ENCODE measurements around the gene COX10.
"Not testable (repeated sequence)": the region's sequence is repeated elsewhere in the genome, so short reads cannot be mapped to it uniquely, and the experiment has no call there.

COX10 gene

GRCh38 chr17:14123619-14124278, 54.4 kb downstream of the COX10 start:
- no peak for DNase-seq (ENCODE audit: low spot score)

GRCh38 chr17:14124854-14125253, 55.5 kb downstream of the COX10 start:
- no peak for DNase-seq (ENCODE audit: low spot score)

GRCh38 chr17:14125518-14126137, 56.3 kb downstream of the COX10 start:
- no peak for DNase-seq (ENCODE audit: low spot score)

DNA sequence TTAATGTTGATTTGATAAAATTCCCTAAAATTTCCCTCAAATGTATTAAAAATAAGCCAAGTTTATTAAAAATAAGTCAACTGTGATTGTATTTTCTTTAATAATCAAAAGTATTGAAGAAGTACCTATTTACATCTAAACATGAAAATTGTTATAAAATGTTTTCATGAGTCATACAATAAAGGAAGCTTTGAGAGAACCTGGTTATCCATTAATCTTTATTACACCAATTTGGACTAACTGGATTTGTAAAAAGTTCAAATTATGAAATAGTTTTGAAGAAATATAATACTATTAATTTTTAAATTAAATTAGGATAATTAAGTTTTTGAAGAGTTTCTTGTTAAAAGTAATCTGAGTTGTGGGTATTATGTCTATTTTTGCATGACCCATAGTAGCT, 63.8 kb downstream of the COX10 start:
- DNase-seq (ENCODE audit: low spot score), result no peak

GRCh38 chr17:14134456-14134855, 65.2 kb downstream of the COX10 start:
- DNase-seq (ENCODE audit: low spot score), result no peak

DNA sequence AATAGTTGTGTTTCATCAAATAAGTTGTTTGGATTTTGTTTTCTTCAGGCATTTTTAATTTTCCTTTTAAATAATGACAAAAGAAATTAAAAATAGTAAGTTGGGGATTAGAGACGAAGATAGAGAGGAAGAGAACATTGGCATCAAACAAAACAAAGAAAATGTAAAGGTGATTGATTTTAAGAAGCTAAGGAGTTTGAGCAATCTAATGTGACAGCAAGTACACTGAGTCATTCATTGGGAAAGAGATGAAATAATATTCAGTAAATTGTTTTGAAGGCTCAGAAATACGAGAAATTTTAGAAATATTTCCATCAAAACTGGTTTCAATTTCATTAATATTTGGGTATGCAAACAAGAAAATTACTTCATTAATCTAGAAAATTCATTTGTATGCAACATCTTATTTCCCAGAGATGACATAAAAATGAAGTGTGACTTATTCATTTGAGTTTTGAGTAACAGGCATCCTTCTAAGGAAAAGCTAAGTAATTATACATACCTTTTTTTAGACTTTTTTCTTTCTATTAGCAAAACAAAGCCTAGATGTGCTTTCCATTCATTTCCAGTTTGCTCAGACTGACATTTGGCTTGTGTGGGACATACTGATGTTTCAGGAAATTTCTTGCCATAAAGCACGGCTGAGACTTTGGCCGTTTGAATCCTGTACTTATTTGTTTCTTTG, 66.7 kb downstream of the COX10 start:
- DNase-seq (ENCODE audit: low spot score), result no peak

- DNase-seq (ENCODE audit: low spot score), result no peak
Observed at GRCh38 chr17:14138649-14139048, 69.3 kb downstream of the COX10 start.

DNA sequence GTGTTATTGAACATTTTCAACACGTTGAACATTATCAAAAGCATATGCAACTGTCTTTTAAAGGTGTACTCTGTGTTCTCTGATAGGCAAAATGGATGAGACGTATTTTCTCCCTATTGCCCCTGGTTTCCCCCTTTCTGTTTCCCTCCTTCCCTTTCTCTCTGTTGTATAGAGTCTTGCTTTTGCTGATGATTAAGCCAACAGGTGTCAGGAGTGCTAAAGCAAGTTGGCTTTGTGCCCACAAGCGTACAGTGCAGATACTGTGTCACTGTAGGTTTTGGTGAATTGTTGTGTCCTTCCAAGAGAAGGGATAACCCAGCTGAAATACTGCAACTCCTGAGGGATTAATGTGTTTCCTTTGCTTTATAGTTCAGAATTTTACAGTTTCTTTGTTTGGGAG, 74.4 kb downstream of the COX10 start:
- no peak for DNase-seq (ENCODE audit: low spot score)

GRCh38 chr17:14144508-14144907, 75.2 kb downstream of the COX10 start:
- DNase-seq (ENCODE audit: low spot score), result no peak

GRCh38 chr17:14149751-14150150, 80.4 kb downstream of the COX10 start:
- DNase-seq (ENCODE audit: low spot score), result no peak

DNA sequence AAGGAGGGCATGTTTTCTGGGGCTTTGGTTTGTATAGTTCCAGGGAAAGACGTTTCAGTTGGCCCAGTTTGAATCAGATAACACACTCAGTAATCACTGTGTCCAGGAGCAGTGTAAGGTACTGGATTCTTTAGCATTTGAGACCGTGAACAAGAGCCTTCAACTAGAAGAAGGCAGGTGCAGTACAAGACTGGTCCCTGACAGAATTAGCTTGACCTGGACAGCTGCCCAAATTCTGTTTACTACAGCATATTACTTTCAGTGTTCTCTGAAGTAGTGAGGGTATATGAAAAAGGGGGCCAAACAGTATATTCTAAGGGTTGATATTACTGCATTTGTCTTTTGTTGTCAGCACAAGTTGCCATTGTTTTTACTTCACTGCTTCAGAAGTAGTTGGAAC, 81.3 kb downstream of the COX10 start:
- DNase-seq (ENCODE audit: low spot score), result no peak

GRCh38 chr17:14152721-14153120, 83.4 kb downstream of the COX10 start:
- DNase-seq (ENCODE audit: low spot score), result no peak

DNA sequence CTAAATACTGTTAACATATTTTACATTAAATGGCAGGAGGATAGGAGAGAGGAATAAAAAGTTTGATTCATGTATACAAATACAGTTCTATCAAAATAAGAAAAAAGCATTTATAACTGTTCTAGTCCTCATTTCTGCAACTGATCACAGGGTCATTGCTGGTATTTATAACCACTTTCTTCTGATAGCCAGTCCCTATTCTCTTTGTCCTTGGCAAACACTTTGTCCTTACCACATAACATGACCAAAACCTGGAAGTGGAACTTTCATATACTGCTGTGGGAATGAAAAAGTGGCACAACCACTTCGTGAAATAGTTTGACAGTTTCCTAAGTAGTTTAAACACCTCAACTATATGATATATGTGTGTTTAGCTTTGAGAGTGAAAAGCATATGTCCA, 84.1 kb downstream of the COX10 start:
- no peak for DNase-seq (ENCODE audit: low spot score)

GRCh38 chr17:14156689-14157088, 87.4 kb downstream of the COX10 start:
- DNase-seq (ENCODE audit: low spot score), result no peak

GRCh38 chr17:14157822-14158221, 88.5 kb downstream of the COX10 start:
- DNase-seq (ENCODE audit: low spot score), result peak; percentile 11

DNA sequence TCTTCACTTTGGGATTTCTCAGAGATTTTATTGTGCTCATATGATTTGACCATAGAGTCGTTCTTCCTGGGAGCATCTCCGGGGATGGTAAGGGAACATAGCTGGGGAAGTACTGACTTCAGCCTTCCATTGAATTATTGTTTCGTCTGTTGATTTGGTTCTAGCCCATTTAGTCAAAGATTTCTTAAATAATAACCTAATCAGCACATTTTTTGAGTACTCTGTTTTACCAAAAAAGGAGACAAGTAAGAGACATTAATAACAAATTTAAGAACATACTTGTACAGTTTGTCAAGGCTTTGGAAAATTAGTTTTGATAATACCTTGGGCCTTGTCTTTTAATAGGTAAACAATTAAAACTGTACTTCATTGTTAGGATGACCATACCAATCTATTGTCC, 89.4 kb downstream of the COX10 start:
- no peak for DNase-seq (ENCODE audit: low spot score)

GRCh38 chr17:14161419-14161818, 92.1 kb downstream of the COX10 start:
- DNase-seq (ENCODE audit: low spot score), result no peak

DNA sequence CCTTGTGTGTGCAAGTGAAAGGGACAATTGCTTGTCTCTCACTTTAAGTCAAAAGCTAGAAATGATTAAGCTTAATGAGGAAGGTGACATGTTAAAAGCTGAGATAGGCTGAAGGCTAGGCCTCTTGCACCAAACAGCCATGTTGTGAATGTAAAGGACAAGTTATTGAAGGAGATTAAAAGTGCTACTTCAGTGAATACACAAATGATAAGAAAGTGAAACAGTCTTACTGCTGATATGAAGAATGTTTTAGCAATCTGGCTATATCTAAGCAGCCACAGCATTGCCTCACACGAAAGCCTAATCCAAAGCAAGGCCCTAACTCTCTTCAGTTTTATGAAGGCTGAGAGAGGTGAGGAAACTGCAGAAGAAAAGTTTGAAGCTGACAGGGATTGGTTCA, 96.3 kb downstream of the COX10 start:
- no peak for DNase-seq (ENCODE audit: low spot score)

DNA sequence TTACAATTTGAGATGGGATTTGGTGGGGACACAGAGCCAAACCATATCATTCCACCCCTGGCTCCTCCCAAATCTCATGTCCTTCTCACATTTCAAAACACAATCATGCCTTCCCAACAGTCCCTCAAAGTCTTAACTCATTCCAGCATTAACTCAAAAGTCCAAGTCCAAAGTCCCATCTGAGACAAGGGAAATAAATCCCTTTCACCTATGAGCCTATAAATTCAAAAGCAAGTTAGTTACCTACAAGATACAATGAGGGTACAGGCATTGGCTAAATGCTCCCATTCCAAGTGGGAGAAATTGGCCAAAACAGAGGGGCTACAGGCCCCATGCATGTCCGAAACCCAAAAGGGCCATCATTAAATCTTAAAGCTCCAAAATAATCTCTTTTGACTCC, 98.5 kb downstream of the COX10 start:
- DNase-seq (ENCODE audit: low spot score), result not testable (repeated sequence)

- no peak for DNase-seq (ENCODE audit: low spot score)
Observed at GRCh38 chr17:14168582-14168981, 99.3 kb downstream of the COX10 start.

DNA sequence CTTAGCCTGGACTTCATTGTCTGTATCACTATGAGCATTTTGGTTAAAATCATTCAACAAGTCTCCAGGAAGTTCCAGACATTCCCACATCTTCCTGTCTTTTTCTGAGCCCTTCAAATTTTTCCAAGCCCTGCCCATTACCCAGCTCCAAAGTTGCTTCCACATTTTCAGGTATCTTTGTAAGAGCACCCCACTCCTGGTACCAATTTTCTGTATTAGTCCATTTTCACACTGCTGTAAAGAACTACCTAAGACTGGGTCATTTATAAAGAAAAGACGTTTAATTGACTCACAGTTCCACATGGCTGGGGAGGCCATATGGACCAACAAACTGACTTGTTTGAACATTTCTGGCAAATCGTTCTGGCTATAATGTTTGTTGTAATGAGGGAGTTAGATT, 100.0 kb downstream of the COX10 start:
- no peak for DNase-seq (ENCODE audit: low spot score)

DNA sequence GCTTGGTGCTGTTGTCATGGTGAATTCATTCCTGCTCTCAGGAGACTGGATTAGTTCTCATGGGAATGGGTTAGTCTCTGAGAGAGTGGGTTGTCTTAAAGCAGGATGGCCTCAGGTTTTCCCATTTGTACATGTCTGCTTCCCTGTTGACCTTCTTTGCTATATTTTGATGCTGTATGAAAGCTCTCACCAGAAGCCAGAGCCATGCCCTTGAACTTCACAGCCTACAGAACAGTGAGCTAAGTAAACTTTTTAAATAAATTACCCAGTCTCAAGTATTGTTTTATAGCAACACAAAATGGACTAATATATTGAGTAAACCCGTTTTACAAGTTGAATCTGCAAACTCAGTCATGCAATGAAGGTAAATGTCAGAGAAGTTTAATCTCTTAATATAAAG, 100.6 kb downstream of the COX10 start:
- no peak for DNase-seq (ENCODE audit: low spot score)

GRCh38 chr17:14176989-14177388, 107.7 kb downstream of the COX10 start:
- DNase-seq (ENCODE audit: low spot score), result not testable (repeated sequence)

DNA sequence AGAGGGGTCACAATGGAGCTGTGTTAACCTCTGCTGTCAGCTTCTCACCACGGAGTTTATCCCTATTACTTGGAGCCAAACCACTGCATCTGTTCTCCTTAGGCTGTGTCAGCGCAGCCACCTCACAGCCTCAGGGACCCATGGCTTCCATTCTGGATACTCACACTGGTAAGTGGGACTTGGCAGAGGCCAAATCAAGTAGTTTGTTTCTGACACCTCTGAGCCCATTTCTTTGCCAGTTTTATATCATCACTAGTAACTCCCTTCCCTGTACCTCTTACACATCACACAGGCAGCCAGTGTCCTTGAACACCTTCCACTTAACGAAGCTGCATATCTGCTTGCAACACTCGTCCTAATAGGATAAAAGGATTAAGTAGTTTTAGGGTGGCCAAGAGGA, 108.5 kb downstream of the COX10 start:
- not testable (repeated sequence) for DNase-seq (ENCODE audit: low spot score)

Data from SW480 (cell line).